GM19025 (cell line): ENCODE measurements around the gene RIPPLY1.
"Not testable (repeated sequence)": the region's sequence is repeated elsewhere in the genome, so short reads cannot be mapped to it uniquely, and the experiment has no call there.

Experiments used
- ATAC-seq: cut with Tn5 transposase; IDR thresholded peaks from one replicate; pipeline ENCODE4 v1.9.1; 2021; ENCODE audit warnings: mild to moderate bottlenecking, low read depth, moderate library complexity; ENCODE audit not compliant: unreplicated experiment

RIPPLY1 gene

DNA sequence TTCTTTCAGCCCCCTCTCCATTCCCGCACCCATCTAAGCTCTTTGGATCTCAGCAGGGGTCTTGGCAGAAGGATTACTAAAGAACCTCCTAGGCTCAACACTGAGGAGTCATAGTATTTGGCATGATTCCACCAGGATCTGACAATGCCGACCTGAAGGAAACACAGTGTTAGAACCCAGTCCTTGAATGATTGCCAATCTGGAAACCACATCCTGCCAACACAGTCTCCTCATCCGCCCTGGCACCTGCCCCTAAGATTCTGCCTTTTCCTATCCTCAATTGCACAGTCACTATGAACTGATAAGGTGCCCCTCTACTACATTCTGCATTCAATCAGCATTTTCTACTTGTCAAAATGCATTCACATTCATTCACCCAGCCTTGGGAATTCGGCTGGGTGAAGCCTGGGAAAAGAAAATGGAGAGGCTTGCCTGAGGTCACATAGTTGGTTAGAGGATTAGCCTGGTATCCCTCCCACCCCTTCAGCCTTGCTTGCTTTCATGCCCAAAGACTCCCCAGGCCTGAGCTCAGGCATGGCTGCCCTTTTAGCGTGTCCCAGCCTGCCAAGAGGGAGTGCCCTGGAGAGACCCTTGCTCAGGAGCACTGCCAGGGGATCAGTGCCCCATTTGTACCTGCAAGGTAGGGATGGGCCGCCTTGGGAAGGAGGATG, 14.8 kb upstream of the RIPPLY1 start:
- no peak for ATAC-seq

DNA sequence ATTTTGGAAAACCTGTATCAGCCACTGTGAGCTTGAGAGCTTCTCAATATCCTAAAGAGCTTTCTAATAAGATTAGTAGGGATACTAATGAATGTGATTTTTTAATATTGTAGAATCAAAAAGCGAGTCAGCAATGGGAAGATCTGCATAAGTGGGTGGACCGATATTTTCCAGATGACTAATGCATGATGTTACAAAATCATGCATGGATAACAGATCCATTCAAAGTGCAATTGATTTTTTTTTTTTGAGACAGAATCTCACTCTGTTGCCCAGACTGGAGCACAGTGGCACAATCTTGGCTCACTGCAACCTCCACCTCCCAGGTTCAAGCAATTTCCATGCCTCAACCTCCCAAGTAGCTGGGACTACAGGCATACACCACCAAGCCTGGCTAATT, 9.7 kb upstream of the RIPPLY1 start:
- ATAC-seq, result no peak

DNA sequence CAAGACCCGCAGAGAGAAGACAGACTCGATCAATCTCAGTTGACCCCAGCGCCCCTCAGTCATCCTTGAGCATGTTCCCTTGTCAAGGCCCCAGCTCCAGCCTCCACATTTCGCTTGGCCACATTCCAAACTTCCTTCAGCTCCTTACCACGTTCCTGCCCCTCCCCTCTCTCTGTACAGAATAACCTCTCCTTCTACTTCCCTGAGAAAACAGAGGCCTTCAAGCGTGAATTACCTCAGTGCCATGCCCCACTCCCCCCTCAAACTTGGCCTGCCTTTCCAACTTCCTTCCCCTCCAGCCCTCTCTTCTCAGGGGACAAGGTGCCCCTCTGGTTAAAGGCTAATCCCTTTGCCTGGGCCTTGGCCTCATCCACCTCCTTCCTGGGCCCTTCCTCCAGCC, 3.2 kb upstream of the RIPPLY1 start:
- no peak for ATAC-seq

DNA sequence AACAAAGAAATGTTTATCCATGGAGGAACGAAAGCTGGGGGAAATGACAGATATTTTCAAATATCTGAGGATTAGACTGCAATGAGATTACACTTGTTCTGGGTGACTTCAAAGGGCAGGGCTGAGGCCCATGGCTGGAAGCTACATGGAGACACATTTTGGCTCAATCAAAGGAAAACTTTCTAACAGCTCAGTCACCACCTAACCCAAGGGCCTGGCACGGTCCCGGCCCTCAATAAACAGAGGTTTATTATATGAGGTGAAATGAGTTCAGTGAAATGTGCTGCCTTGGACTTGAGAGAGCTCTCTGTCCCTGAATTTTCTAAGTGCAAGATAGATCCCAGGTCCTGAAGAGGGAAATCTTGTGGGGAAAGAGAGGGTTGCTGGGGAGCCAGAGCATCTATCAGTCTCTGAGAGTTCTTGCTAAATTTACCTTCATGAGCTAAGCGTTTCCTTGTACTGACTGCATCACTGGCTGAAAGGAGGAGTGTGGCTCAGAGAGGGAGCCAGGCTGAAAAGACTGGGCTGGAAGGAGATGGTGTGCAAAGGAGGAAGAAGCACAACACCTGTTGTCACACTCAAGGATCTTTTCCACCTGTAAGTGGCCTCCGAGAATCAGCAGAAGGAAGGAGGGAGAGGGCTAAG, 2.0 kb upstream of the RIPPLY1 start:
- ATAC-seq, result no peak

DNA sequence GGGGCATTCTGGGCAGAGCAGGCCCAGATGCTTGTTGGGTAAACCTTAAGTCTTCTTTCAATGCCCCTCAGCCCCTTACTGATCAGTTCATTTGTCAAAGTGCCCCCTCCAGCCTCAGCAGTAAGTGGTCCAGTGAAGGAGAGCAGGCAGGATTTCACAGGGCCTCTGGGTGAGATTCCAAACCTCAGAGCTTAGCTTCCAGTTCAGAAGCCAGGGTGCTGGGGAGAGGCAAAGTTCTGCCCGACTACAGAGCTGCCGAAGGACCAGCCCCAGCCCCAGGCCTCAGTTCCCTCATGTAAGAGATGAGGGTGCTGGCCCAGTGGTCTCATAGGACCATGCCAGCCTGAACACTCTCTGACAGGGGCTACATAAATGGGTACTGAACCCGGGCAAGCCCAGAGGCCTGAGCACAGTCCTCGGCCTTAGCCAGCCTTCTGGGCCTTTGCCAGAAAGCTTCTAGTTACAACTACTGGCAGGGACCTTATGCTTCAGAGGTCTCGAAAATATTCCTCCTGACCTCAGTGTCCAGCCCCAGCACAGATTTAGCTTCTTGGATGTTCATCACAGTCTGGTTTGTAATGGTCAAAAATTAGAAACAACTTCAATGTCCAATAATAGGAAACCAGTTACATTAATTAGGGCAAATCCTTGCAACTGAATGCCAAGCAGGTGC, 851 bp upstream of the RIPPLY1 start:
- no peak for ATAC-seq

DNA sequence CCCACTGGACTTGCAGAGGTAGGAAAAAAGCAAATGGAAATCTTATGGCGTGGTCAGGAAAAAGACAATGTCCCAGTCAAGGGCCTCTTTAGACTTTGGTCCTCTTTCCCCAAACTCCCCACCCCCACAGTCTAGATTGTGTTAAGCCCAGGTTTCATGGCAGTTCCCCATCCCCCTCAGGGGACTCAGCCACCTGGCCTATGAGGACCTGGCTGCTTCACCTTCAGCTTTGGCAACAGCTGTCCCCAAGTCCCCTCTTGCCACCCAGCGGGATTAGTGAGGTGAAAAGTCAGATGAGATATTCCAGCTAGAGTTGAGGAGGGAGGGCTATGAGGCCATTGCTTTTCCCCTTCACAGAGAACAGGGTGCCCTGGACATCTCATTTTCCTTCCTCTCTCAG, 457 bp downstream of the RIPPLY1 start:
- no peak for ATAC-seq

DNA sequence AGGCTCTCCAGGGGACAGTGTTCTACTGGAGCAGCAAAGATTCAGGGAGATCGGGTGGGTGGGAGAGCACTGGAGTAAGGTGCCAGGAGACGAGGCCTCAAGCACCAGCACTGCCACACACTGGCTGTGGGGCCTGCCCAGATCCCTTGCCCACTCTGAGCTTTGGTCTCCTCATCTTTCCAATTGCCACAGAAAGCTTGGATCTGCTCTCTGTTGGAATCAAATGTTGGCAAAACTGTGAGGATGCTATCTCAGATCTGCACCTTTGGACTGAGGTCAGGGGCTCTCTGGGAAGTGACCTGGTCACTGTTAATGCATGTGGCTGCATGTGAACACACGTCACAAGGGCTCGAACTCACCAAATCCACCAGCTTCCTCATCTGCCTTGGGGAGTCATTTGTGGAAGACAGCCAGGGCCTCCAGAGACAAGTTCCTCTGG, 1.3 kb downstream of the RIPPLY1 start:
- no peak for ATAC-seq

DNA sequence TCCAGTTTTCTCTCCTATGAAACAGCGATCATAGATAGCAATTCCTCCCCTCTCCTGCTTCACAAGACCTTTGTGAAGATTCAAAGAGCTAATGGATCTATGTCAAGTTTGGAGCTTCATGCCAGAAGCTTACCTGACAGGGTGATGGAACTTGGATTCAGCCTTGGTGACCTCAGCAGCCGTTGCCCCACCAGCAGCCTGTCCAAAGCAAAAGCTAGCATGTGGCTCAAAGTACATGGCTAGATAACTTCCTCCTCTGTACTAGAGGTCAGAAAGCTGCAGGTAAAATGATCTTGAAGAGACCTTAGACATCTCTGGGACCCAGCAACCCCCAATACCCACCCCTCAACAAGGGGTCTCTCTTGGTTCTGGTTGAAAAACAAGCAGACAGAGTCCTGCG, 1.8 kb downstream of the RIPPLY1 start:
- no peak for ATAC-seq

DNA sequence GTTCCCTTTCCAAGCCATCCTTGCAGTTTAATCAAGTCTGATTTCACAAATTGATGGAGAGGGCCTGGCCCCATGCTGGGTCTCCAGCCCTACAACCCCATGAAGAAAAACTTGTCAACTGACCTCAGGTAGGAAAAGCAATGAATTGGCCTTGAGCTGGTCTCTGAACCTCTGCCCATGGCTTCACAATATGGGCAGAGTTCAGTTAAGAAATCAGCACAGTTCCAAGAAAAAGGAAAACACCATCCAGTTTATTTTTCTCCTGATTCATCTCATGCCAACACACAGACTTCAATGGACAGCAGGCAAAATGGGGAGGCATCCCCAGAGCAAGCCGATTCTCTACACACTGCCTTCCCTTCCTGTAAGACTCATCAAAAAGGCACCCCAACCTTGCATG, 3.3 kb downstream of the RIPPLY1 start:
- no peak for ATAC-seq

DNA sequence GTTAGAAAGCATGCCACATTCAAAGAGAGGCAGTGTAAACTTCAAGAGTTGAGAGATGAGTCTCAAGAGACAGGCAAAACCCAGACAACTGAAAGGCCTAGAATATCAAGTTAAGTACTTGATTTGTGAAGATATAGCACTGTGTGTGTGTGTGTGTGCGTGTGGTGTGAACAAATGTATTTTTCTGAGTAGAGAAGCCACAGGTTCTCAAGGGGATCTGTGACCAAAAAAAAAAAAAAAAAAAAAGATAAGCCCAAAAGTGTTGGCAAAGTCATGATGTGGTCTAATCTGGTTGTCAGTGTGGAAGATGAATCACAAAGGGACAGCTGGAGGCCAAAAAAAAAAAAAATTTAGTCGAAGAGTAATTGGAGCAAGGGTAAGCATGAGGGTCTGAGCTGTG, 3.9 kb downstream of the RIPPLY1 start:
- ATAC-seq, result no peak

DNA sequence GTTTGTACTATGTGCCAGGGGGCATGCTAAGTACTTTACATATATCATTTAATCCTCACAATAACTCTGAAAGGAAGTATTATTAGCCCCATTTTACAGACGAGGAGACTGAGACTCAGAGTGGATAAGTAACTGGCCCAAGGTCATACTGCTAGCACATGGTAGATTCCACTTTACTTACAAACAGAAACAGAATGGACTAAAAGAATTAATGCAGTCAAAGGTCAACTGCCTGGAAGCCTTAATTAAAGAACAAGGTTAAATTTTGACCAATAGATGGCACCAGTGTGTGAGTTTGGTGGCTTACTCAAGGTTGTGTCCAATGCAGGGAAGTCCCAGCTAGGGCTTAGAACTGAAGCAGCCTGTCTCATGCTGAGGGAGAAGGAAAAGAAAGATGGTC, 4.7 kb downstream of the RIPPLY1 start:
- ATAC-seq, result no peak

DNA sequence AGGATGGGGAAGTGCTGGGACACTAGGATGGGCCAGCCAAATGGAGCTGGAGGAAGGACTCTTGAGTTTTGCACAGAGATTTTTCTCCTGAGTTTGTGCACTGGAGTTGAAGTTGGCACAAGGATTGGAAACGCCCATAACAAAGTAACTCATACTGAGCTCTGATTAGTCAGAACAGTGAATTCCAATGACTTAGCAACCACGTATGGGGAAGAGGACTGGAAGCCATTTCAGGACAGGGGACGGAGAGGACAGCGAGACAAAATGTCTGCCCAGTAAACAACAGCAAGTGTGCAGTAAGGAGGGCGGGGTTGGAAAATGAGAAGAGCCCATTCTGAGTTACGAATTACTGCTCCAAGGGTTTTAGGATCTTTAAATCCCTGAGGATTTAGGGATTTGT, 5.9 kb downstream of the RIPPLY1 start:
- ATAC-seq, result no peak

DNA sequence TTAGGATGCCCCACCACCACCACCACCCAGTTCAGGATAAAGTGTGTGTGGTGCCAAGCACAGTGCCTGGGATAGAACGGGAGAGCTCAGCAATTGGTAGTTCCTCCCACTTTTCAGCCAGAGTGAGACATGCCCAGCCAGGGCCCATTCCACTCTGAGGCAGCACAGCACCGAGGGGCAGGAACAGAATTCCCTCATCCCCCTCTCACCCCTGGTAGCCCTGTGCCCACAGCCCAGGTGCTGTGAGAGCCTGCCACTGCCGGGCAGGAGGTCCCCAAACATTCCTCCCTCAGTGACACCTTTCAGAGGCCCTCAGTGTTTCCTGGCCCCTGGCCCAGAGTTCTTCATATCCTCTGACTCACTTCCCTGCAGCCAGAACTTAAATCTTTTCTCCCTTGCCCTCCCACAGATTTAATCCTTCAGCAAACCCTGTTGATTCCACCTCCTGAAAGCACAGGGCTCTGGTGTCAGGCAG, 8.1 kb downstream of the RIPPLY1 start:
- no peak for ATAC-seq

DNA sequence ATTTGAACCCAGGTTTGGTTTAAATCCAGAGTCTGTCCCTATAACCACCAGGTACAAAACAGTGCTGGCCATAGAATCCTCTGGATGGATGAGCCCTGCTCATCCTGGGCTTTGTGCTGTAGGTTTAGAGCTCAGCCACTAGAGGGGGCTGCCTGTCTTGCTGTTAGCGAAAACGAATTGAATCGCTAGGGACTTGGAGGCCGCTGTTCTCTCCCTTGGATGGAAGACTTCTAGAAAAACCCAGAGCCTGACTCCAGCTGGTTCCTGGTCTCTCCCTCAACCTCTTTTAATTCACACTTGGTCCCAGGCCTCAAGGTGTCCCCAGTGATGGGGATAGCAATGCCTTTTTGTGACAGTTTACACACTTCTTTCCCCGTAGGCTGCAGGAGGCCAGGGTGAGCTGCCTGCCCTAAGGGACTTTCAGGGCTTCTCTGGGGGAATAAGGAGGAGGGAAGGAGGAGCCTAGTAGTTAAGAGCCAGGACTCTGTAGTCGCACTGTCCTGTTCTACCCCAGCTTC, 8.7 kb downstream of the RIPPLY1 start:
- no peak for ATAC-seq

DNA sequence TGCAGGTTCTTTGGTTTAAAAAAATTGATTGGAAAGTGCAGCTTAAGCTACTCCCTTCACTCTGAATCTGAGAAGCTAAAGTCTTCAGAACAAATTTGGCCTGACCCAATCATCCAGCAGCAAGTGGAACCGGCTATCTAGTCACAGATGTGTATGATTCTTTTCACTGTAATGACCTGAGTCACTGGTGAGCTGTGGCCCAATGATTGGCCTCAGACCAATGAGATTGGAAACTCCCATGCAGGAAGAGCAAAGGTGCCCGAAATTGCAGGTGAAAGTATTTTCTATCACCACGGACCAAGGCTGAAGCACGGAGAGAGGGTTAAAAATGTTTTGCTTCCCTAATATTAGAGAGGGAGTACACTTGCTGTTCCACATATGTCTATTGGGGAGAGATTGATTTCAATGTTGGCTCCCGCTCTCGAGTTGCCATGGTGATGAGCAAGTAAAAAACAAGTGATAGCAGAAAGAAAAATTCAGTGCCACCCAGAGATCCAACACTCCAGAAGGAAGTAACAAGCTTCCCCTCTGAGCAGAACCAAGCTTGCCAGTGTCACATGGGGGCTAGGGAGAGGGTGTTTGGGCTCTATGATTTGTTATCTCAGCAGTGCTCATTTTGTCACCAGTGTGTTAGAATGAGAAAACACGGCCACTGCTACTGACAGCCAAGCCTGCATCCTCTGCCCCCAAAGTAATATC, 11.2 kb downstream of the RIPPLY1 start:
- no peak for ATAC-seq

DNA sequence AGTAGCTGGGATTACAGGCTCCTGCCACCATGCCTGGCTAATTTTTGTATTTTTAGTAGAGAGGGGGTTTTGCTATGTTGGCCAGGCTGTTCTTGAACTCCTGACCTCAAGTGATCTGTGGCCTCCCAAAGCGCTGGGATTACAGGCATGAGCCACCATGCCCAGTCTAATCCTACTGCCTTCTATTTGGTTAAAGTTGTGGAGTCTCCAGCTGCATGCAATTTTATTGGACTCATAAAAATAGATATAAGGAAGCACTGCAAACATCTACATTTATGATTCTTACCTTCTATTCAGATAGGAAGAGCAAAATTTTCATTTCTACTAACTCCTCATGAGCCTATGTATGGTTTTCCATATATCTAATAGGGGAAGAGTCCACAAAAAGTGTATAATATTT, 13.7 kb downstream of the RIPPLY1 start:
- no peak for ATAC-seq

DNA sequence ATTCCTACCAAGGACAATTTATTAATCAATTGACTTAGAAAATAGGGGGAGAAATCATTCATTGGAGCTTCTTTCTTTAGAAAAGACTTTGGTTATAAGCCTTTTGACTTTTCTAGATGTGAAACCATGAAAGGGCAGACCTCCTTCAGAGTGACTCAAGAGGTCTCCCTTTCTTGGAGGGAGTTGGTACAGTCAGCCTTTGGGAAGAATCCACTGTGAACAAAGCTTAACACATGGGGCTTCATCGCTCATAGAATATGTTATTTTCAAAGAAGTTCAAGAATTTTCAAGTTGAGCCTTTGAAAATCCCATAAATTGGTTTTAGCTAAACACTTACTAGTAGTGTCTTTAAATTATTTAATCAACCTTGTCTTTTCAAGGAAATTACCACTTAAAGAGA, 28.0 kb downstream of the RIPPLY1 start:
- ATAC-seq, result no peak

DNA sequence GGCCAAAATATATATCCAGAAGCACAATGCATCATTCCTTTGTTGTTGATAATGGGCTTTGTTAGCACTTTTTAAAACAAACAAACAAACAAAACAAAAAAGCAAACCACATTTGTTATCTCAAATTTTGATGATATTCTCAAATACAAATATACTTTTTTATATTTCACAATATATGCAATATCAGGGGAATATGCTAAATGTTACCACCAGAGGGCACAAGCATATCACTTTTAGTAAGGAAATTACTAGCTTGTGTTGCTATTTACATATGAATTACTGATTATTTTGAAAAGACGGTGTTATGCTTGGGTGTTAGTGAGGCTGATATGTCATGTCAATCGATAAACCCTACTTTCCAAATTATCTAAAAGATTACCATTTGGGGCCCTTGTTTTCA, 29.1 kb downstream of the RIPPLY1 start:
- ATAC-seq, result no peak

DNA sequence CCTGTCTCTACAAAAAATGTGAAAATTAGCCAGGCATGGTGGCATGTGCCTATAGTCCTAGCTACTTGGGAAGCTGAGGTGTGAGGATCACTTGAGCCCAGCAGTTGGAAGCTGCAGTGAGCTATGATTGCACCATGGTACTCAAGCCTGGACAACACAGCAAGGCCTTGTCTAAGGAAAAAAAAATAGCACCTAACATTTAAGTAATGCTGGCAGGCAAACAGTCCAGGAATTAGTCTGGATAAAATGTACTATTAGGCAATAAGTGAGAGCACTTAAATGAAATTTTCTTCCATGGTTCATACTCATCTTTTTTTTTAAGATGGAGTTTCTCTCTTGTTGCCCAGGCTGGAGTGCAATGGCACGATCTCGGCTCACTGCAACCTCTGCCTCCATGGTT, 30.3 kb downstream of the RIPPLY1 start:
- not testable (repeated sequence) for ATAC-seq

DNA sequence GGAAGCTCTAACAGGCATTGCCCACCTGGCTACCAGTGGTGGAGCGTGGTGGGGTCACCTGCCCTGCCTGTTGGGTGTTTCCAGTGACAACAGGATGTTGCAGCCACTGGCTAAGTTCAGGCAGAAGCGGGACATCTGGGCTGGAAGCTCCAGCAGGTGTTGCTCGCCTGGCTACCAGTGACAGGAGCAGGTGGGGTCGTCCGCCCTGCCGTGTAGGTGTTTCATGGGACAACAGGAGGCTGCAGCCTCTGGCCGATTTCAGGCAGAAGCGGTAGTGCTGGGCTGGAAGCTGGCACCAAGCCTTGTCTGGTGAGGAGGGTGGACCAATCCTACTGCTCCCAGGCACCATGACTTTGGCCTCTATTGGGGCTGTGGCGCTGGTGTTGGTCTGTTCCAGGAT, 39.4 kb downstream of the RIPPLY1 start:
- ATAC-seq, result no peak
